ENCODE measurements around the gene PDAP1.
"Not testable (repeated sequence)": the region's sequence is repeated elsewhere in the genome, so short reads cannot be mapped to it uniquely, and the experiment has no call there.

PDAP1 gene

GRCh38 chr7:99379043-99379577 is 29.3 kb downstream of the PDAP1 start:
- DNase-seq (ENCODE audit: low read depth in 2 of 2), result no peak

GRCh38 chr7:99375070-99375807 is 33.2 kb downstream of the PDAP1 start:
- peak in 1 of 2 donors; percentile 39 for DNase-seq (ENCODE audit: low read depth in 2 of 2)

GRCh38 chr7:99374111-99375064 is 34.0 kb downstream of the PDAP1 start, which contains the start of gene ARPC1B:
ARPC1B (plus strand) TSS chr7:99374730; CDS start chr7:99385715, 10,985 bp downstream.
- peak; percentile 56 to 75 for DNase-seq (ENCODE audit: low read depth in 2 of 2)

- DNase-seq (ENCODE audit: low read depth in 2 of 2), result no peak
Observed at GRCh38 chr7:99373091-99374066, 35.0 kb downstream of the PDAP1 start.

GRCh38 chr7:99372275-99373090 is 35.9 kb downstream of the PDAP1 start:
- no peak for DNase-seq (ENCODE audit: low read depth in 2 of 2)

- no peak for DNase-seq (ENCODE audit: low read depth in 2 of 2)
Observed at GRCh38 chr7:99371376-99371920, 36.9 kb downstream of the PDAP1 start.

- no peak for DNase-seq (ENCODE audit: low read depth in 2 of 2)
Observed at GRCh38 chr7:99369767-99370391, 38.5 kb downstream of the PDAP1 start.

- no peak for DNase-seq (ENCODE audit: low read depth in 2 of 2)
Observed at GRCh38 chr7:99368750-99369389, 39.5 kb downstream of the PDAP1 start.

- no peak for DNase-seq (ENCODE audit: low read depth in 2 of 2)
Observed at GRCh38 chr7:99366646-99367045, 41.8 kb downstream of the PDAP1 start.

GRCh38 chr7:99365318-99366141 is 42.9 kb downstream of the PDAP1 start:
- peak; percentile 43 to 53 for DNase-seq (ENCODE audit: low read depth in 2 of 2)

GRCh38 chr7:99363286-99363685 is 45.1 kb downstream of the PDAP1 start:
- no peak for DNase-seq (ENCODE audit: low read depth in 2 of 2)

- DNase-seq (ENCODE audit: low read depth in 2 of 2), result no peak
Observed at GRCh38 chr7:99362801-99363200, 45.6 kb downstream of the PDAP1 start.

- DNase-seq (ENCODE audit: low read depth in 2 of 2), result no peak
Observed at GRCh38 chr7:99359465-99360154, 48.8 kb downstream of the PDAP1 start.

- not testable (repeated sequence) for DNase-seq (ENCODE audit: low read depth in 2 of 2)
Observed at GRCh38 chr7:99358521-99358920, 49.9 kb downstream of the PDAP1 start.

- DNase-seq (ENCODE audit: low read depth in 2 of 2), result no peak
Observed at GRCh38 chr7:99357701-99358490, 50.5 kb downstream of the PDAP1 start.

- no peak for DNase-seq (ENCODE audit: low read depth in 2 of 2)
Observed at GRCh38 chr7:99355098-99355497, 53.3 kb downstream of the PDAP1 start.

GRCh38 chr7:99352247-99352646 is 56.1 kb downstream of the PDAP1 start:
- no peak for DNase-seq (ENCODE audit: low read depth in 2 of 2)
